ENCODE results near the gene ADGRG6.
A peak's percentile ranks its signal among the peaks of the same experiment; 100 is the strongest.

DNA sequence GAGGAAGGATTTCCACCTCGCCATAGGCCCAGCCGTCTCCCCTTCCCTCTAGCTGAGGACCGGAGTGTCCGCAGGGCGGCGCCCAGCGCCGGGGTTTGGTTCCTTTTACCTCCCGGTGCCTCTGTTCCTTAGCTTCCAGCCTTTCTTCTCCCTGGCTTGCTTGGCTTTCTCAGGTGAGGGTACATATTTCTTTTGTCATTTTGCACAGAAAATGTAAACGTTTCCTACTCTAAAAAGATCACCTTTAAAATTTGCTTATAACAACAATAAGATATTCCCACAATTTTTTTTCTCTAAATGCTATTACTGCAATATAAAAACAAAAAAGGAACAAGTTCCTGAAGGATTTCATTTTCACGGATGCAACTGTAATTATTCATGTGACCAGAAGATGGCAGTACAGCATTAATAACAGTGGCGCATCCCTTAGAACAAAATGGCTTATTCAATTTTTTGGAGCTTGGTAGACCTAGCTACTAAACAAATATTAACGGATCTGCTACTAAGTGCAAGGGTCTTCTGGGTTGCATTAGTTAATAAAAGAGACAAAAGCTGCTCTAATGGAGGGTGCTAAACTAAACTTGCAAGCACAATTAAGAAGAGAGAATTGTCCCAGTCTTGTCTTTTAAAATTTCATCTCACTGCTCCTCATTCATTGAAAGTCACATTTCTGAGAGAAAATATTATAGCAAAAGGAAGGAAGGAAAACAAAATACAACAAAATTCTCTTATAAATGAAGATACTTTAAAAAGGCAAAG lies 172.9 kb downstream of the ADGRG6 start:
- TF ChIP-seq, protein P1, sequence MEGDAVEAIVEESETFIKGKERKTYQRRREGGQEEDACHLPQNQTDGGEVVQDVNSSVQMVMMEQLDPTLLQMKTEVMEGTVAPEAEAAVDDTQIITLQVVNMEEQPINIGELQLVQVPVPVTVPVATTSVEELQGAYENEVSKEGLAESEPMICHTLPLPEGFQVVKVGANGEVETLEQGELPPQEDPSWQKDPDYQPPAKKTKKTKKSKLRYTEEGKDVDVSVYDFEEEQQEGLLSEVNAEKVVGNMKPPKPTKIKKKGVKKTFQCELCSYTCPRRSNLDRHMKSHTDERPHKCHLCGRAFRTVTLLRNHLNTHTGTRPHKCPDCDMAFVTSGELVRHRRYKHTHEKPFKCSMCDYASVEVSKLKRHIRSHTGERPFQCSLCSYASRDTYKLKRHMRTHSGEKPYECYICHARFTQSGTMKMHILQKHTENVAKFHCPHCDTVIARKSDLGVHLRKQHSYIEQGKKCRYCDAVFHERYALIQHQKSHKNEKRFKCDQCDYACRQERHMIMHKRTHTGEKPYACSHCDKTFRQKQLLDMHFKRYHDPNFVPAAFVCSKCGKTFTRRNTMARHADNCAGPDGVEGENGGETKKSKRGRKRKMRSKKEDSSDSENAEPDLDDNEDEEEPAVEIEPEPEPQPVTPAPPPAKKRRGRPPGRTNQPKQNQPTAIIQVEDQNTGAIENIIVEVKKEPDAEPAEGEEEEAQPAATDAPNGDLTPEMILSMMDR (conservative IDR thresholded peaks at IDR 0.05 in 1 of 2, IDR thresholded peaks at IDR 0.05 in 1 of 2; ENCODE audit: low read depth in 1 of 2, low read length in 2 of 2): peak; percentile 37 to 58
- no peak for TF ChIP-seq EZH2 (IDR thresholded peaks at IDR 0.05; ENCODE audit: low read length, missing control alignments)
